ENCODE data around the gene STX4.

The STX4 gene

GRCh38 chr16:31023252-31023602 is 10.1 kb upstream of the STX4 start:
- H3K27ac ChIP-seq: no peak overlapping the region
- H3K9ac ChIP-seq (ENCODE audit: insufficient read length): no peak overlapping the region
- H3K9me3 ChIP-seq (ENCODE audit: low read depth, low read length): no peaks in the 10 kb centered on the region
- DNase-seq (ENCODE audit: low read depth, low spot score): no peak
- no peaks in the 10 kb centered on the region for H3K36me3 ChIP-seq (ENCODE audit: insufficient read depth, low read length)
- H3K4me3 ChIP-seq: no peak overlapping the region
- no peak for TF ChIP-seq POLR2AphosphoS5 (IDR thresholded peaks at IDR 0.05; ENCODE audit: borderline replicate concordance, low read depth, low read length)
- TF ChIP-seq FOXP2 (optimal IDR thresholded peaks at IDR 0.05; ENCODE audit: control extremely low read depth, extremely low read length, insufficient read depth): no peak
- TF ChIP-seq EZH2 (IDR thresholded peaks at IDR 0.05): no peak

GRCh38 chr16:31023627-31024226 is 9.6 kb upstream of the STX4 start:
- no peak overlapping the region for H3K4me3 ChIP-seq
- H3K9me3 ChIP-seq (ENCODE audit: low read depth, low read length): no peaks in the 10 kb centered on the region
- H3K27ac ChIP-seq: no peak overlapping the region
- TF ChIP-seq EZH2 (IDR thresholded peaks at IDR 0.05) (no peak), FOXP2 (optimal IDR thresholded peaks at IDR 0.05; ENCODE audit: control extremely low read depth, extremely low read length, insufficient read depth) (no peak), POLR2AphosphoS5 (IDR thresholded peaks at IDR 0.05; ENCODE audit: borderline replicate concordance, low read depth, low read length) (no peak)
- no peak overlapping the region for H3K9ac ChIP-seq (ENCODE audit: insufficient read length)
- H3K36me3 ChIP-seq (ENCODE audit: insufficient read depth, low read length): no peaks in the 10 kb centered on the region
- DNase-seq (ENCODE audit: low read depth, low spot score): no peak

- no peak for DNase-seq (ENCODE audit: low read depth, low spot score)
- Histone ChIP-seq H3K27ac (no peak overlapping the region), H3K4me3 (no peak overlapping the region), H3K9ac (ENCODE audit: insufficient read length) (no peak overlapping the region), H3K36me3 (ENCODE audit: insufficient read depth, low read length) (no peaks in the 10 kb centered on the region), H3K9me3 (ENCODE audit: low read depth, low read length) (no peaks in the 10 kb centered on the region)
- TF ChIP-seq POLR2AphosphoS5 (IDR thresholded peaks at IDR 0.05; ENCODE audit: borderline replicate concordance, low read depth, low read length) (no peak), FOXP2 (optimal IDR thresholded peaks at IDR 0.05; ENCODE audit: control extremely low read depth, extremely low read length, insufficient read depth) (no peak), EZH2 (IDR thresholded peaks at IDR 0.05) (no peak)
Measured at GRCh38 chr16:31025339-31025738, 8.0 kb upstream of the STX4 start.

GRCh38 chr16:31029272-31029671 is 4.1 kb upstream of the STX4 start:
- no peak for TF ChIP-seq EZH2 (IDR thresholded peaks at IDR 0.05)
- TF ChIP-seq POLR2AphosphoS5 (IDR thresholded peaks at IDR 0.05; ENCODE audit: borderline replicate concordance, low read depth, low read length): no peak
- TF ChIP-seq FOXP2 (optimal IDR thresholded peaks at IDR 0.05; ENCODE audit: control extremely low read depth, extremely low read length, insufficient read depth): no peak
- Histone ChIP-seq H3K4me3 (no peak overlapping the region), H3K36me3 (ENCODE audit: insufficient read depth, low read length) (no peaks in the 10 kb centered on the region), H3K27ac (no peak overlapping the region), H3K9me3 (ENCODE audit: low read depth, low read length) (no peaks in the 10 kb centered on the region), H3K9ac (ENCODE audit: insufficient read length) (no peak overlapping the region)
- DNase-seq (ENCODE audit: low read depth, low spot score): no peak

- H3K36me3 ChIP-seq (ENCODE audit: insufficient read depth, low read length): no peaks in the 10 kb centered on the region
- H3K9me3 ChIP-seq (ENCODE audit: low read depth, low read length): no peaks in the 10 kb centered on the region
- no peak overlapping the region for H3K4me3 ChIP-seq
- DNase-seq (ENCODE audit: low read depth, low spot score): no peak
- no peak overlapping the region for H3K27ac ChIP-seq
- no peak for TF ChIP-seq POLR2AphosphoS5 (IDR thresholded peaks at IDR 0.05; ENCODE audit: borderline replicate concordance, low read depth, low read length)
- no peak for TF ChIP-seq EZH2 (IDR thresholded peaks at IDR 0.05)
- H3K9ac ChIP-seq (ENCODE audit: insufficient read length): no peak overlapping the region
Measured at GRCh38 chr16:31031276-31031675, 2.1 kb upstream of the STX4 start.

- peak; percentile 16 for DNase-seq (ENCODE audit: low read depth, low spot score)
- TF ChIP-seq EZH2 (IDR thresholded peaks at IDR 0.05) (no peak), POLR2AphosphoS5 (IDR thresholded peaks at IDR 0.05; ENCODE audit: borderline replicate concordance, low read depth, low read length) (no peak), FOXP2 (optimal IDR thresholded peaks at IDR 0.05; ENCODE audit: control extremely low read depth, extremely low read length, insufficient read depth) (no peak)
- Histone ChIP-seq H3K9ac (ENCODE audit: insufficient read length) (peak overlapping the region; percentile 76), H3K4me3 (peak overlapping the region; percentile 88), H3K27ac (no peak overlapping the region), H3K36me3 (ENCODE audit: insufficient read depth, low read length) (no peaks in the 10 kb centered on the region), H3K9me3 (ENCODE audit: low read depth, low read length) (no peaks in the 10 kb centered on the region)
Measured at GRCh38 chr16:31033709-31034492, 543 bp downstream of the STX4 start.

- TF ChIP-seq POLR2AphosphoS5 (IDR thresholded peaks at IDR 0.05; ENCODE audit: borderline replicate concordance, low read depth, low read length): no peak
- no peak overlapping the region for H3K27ac ChIP-seq
- H3K9ac ChIP-seq (ENCODE audit: insufficient read length): no peak overlapping the region
- no peak overlapping the region for H3K4me3 ChIP-seq
- no peaks in the 10 kb centered on the region for H3K36me3 ChIP-seq (ENCODE audit: insufficient read depth, low read length)
- DNase-seq (ENCODE audit: low read depth, low spot score): no peak
- H3K9me3 ChIP-seq (ENCODE audit: low read depth, low read length): no peaks in the 10 kb centered on the region
Measured at GRCh38 chr16:31036691-31037090, 3.3 kb downstream of the STX4 start.

GRCh38 chr16:31038993-31039392 is 5.6 kb downstream of the STX4 start:
- no peak for TF ChIP-seq POLR2AphosphoS5 (IDR thresholded peaks at IDR 0.05; ENCODE audit: borderline replicate concordance, low read depth, low read length)
- no peak for TF ChIP-seq EZH2 (IDR thresholded peaks at IDR 0.05)
- no peak for TF ChIP-seq FOXP2 (optimal IDR thresholded peaks at IDR 0.05; ENCODE audit: control extremely low read depth, extremely low read length, insufficient read depth)
- Histone ChIP-seq H3K9me3 (ENCODE audit: low read depth, low read length) (no peaks in the 10 kb centered on the region), H3K4me3 (no peak overlapping the region), H3K9ac (ENCODE audit: insufficient read length) (no peak overlapping the region), H3K27ac (no peak overlapping the region), H3K36me3 (ENCODE audit: insufficient read depth, low read length) (no peaks in the 10 kb centered on the region)
- DNase-seq (ENCODE audit: low read depth, low spot score): no peak

- Histone ChIP-seq H3K27ac (no peak overlapping the region), H3K9me3 (ENCODE audit: low read depth, low read length) (no peaks in the 10 kb centered on the region), H3K9ac (ENCODE audit: insufficient read length) (no peak overlapping the region), H3K36me3 (ENCODE audit: insufficient read depth, low read length) (no peaks in the 10 kb centered on the region), H3K4me3 (no peak overlapping the region)
- no peak for DNase-seq (ENCODE audit: low read depth, low spot score)
- no peak for TF ChIP-seq FOXP2 (optimal IDR thresholded peaks at IDR 0.05; ENCODE audit: control extremely low read depth, extremely low read length, insufficient read depth)
- no peak for TF ChIP-seq POLR2AphosphoS5 (IDR thresholded peaks at IDR 0.05; ENCODE audit: borderline replicate concordance, low read depth, low read length)
- TF ChIP-seq EZH2 (IDR thresholded peaks at IDR 0.05): no peak
Measured at GRCh38 chr16:31042866-31043265, 9.5 kb downstream of the STX4 start.
